H1 (cell line): ENCODE results near the gene NBEA. TPM values are rescaled to one million over a fixed set of nuclear protein-coding genes. Genes with fewer than 3 reads are reported as not detected.

ENCODE experiments used
- CTCF ChIA-PET: fragments of 300-600 bp; sonication (Branson Sonifier 250); formaldehyde crosslinking; loops from one replicate; lab custom pipeline; 2021; ENCODE audit not compliant: partially characterized antibody; lab: Charles Lee
- POLR2A ChIA-PET: fragments of 300-600 bp; sonication (Branson Sonifier 250); formaldehyde crosslinking; loops from one replicate; lab custom pipeline; 2021; ENCODE audit warnings: inconsistent platforms; ENCODE audit not compliant: partially characterized antibody; lab: Charles Lee
- DNase-seq, 2 experiments: peaks; one replicate each; pipeline versions ENCODE4 v3.0.0 to v3.0.0-alpha.2; 2010 to 2022; ENCODE audit warnings: low spot score in 2 of 2, low read depth in 1 of 2, mixed read lengths in 1 of 2
- FAIRE-seq: peaks from 2 replicates; lab custom pipeline; 2011; peaks lifted over from hg19 to GRCh38; lab: Jason Lieb, UNC
- H2AFZ ChIP-seq: 2 replicates; pipeline ENCODE4 v1.8.1; 2012; ENCODE audit warnings: low read length, inconsistent platforms
- H2AK5ac ChIP-seq: 2 replicates; pipeline ENCODE4 v1.6.1; 2013; ENCODE audit warnings: low read depth, low read length
- H2BK120ac ChIP-seq: replicated peaks from 2 replicates; pipeline ENCODE3; 2013; ENCODE audit warnings: low read depth, low read length, inconsistent platforms
- H2BK12ac ChIP-seq: 2 replicates; pipeline ENCODE4 v1.6.1; 2013; ENCODE audit warnings: low read depth, low read length
- H2BK15ac ChIP-seq: 2 replicates; pipeline ENCODE4 v1.6.1; 2013; ENCODE audit warnings: low read length
- H2BK20ac ChIP-seq: 2 replicates; pipeline ENCODE4 v1.6.1; 2013; ENCODE audit warnings: low read length
- H2BK5ac ChIP-seq: 2 replicates; pipeline ENCODE4 v1.6.1; 2013; ENCODE audit warnings: low read depth, low read length
- H3K14ac ChIP-seq: 2 replicates; pipeline ENCODE4 v1.6.1; 2013; ENCODE audit warnings: inconsistent platforms; ENCODE audit not compliant: insufficient read length
- H3K18ac ChIP-seq: 2 replicates; pipeline ENCODE4 v1.6.1; 2013; ENCODE audit warnings: low read length; ENCODE audit errors: extremely low read depth
- H3K23ac ChIP-seq: 2 replicates; pipeline ENCODE4 v1.6.1; 2013; ENCODE audit warnings: inconsistent platforms; ENCODE audit not compliant: insufficient read length
- H3K23me2 ChIP-seq: 2 replicates; pipeline ENCODE4 v1.6.1; 2013; ENCODE audit warnings: low read depth, low read length
- H3K27ac ChIP-seq: 2 replicates; pipeline ENCODE4 v1.6.1; 2011; ENCODE audit warnings: low read depth, low read length, inconsistent platforms
- H3K27me3 ChIP-seq, 4 experiments: replicated peaks in 1 of 4; 1 replicate in 1 of 4; 2 replicates in 3 of 4; pipeline versions ENCODE4 v1.6.1 to v1.8.1; 2011 to 2013; ENCODE audit warnings: low read length in 3 of 4, mild to moderate bottlenecking in 3 of 4, inconsistent platforms in 2 of 4, mixed read lengths in 2 of 4, moderate library complexity in 1 of 4; ENCODE audit not compliant: control insufficient read depth in 3 of 4, insufficient read depth in 3 of 4; ENCODE audit errors: extremely low read depth in 1 of 4
- H3K36me3 ChIP-seq, 4 experiments: 2 replicates each; pipeline versions ENCODE4 v1.6.1 to v1.8.1; 2011 to 2013; ENCODE audit warnings: mild to moderate bottlenecking in 4 of 4, low read length in 3 of 4, moderate library complexity in 2 of 4, control low read depth in 1 of 4, inconsistent platforms in 1 of 4; ENCODE audit not compliant: insufficient read depth in 4 of 4, control insufficient read depth in 2 of 4
- H3K4ac ChIP-seq: replicated peaks from 2 replicates; pipeline ENCODE3; 2013; ENCODE audit warnings: low read length, low read depth, mixed read lengths, inconsistent platforms; ENCODE audit not compliant: insufficient read length
- H3K4me1 ChIP-seq, 4 experiments: replicated peaks in 1 of 4; 1 replicate in 1 of 4; 2 replicates in 3 of 4; pipeline versions ENCODE4 v1.6.1 to v1.8.1; 2011 to 2013; ENCODE audit warnings: low read length in 3 of 4, inconsistent platforms in 2 of 4, mixed read lengths in 1 of 4; ENCODE audit not compliant: insufficient read depth in 4 of 4, control insufficient read depth in 3 of 4
- H3K4me2 ChIP-seq, 2 experiments: 2 replicates each; pipeline versions ENCODE4 v1.6.1 to v1.8.1; 2011 to 2013; ENCODE audit warnings: low read depth in 2 of 2, low read length in 2 of 2, control low read depth in 1 of 2, inconsistent platforms in 1 of 2, mild to moderate bottlenecking in 1 of 2; ENCODE audit not compliant: insufficient read depth in 1 of 2
- H3K4me3 ChIP-seq, 4 experiments: fragments of 200-600, 300-600 bp in 1 of 4; sonication (generic), shearing (Covaris generic), sonication (Bioruptor Twin) in 1 of 4; 2 replicates each; pipeline versions ENCODE4 v1.5.1 to v1.8.1; 2011 to 2016; ENCODE audit warnings: low read length in 4 of 4, low read depth in 3 of 4, control low read depth in 2 of 4, inconsistent platforms in 2 of 4, mild to moderate bottlenecking in 2 of 4, mixed read lengths in 1 of 4, moderate library complexity in 1 of 4; ENCODE audit not compliant: insufficient read depth in 2 of 4; ENCODE audit errors: extremely low read depth in 1 of 4
- H3K56ac ChIP-seq: replicated peaks from 2 replicates; pipeline ENCODE3; 2013; ENCODE audit warnings: low read depth, mild to moderate bottlenecking, mixed read lengths, low read length, inconsistent platforms; ENCODE audit not compliant: insufficient read length
- H3K79me1 ChIP-seq: 2 replicates; pipeline ENCODE4 v1.6.1; 2013; ENCODE audit warnings: low read depth, low read length, control low read depth
- H3K79me2 ChIP-seq, 2 experiments: 2 replicates each; pipeline versions ENCODE4 v1.6.1 to v1.8.1; 2012 to 2013; ENCODE audit warnings: low read length in 2 of 2, mild to moderate bottlenecking in 2 of 2, inconsistent platforms in 1 of 2; ENCODE audit not compliant: insufficient read depth in 2 of 2, control insufficient read depth in 1 of 2
- H3K9ac ChIP-seq, 4 experiments: replicated peaks in 1 of 4; 1 replicate in 1 of 4; 2 replicates in 3 of 4; pipeline versions ENCODE4 v1.6.1 to v1.8.1; 2011 to 2013; ENCODE audit warnings: low read depth in 3 of 4, low read length in 3 of 4, control low read depth in 2 of 4, mild to moderate bottlenecking in 2 of 4, moderate library complexity in 2 of 4, inconsistent platforms in 1 of 4; ENCODE audit errors: extremely low read depth in 1 of 4
- H3K9me3 ChIP-seq, 2 experiments: 2 replicates each; pipeline versions ENCODE4 v1.6.1 to v1.8.1; 2012 to 2013; ENCODE audit warnings: mild to moderate bottlenecking in 2 of 2, moderate library complexity in 2 of 2, control low read depth in 1 of 2, inconsistent platforms in 1 of 2, low read depth in 1 of 2, low read length in 1 of 2, mixed read lengths in 1 of 2; ENCODE audit not compliant: insufficient read depth in 2 of 2
- H4K20me1 ChIP-seq, 2 experiments: replicated peaks in 1 of 2; 2 replicates each; pipeline versions ENCODE3 to v1.8.1; 2011 to 2013; ENCODE audit warnings: inconsistent platforms in 2 of 2, low read length in 2 of 2, mild to moderate bottlenecking in 1 of 2; ENCODE audit not compliant: insufficient read depth in 2 of 2, control insufficient read depth in 1 of 2
- H4K5ac ChIP-seq: 2 replicates; pipeline ENCODE4 v1.6.1; 2013; ENCODE audit warnings: low read length, low read depth, mixed read lengths, inconsistent platforms; ENCODE audit not compliant: insufficient read length
- H4K8ac ChIP-seq: 2 replicates; pipeline ENCODE4 v1.8.0; 2013; ENCODE audit warnings: mild to moderate bottlenecking, moderate library complexity, low read length, inconsistent platforms; ENCODE audit not compliant: insufficient read depth; ENCODE audit errors: extremely low read depth
- H4K91ac ChIP-seq: replicated peaks from 2 replicates; pipeline ENCODE3; 2013; ENCODE audit warnings: low read length, mixed read lengths, inconsistent platforms; ENCODE audit not compliant: insufficient read length
- BCL11A ChIP-seq, 2 experiments: IDR thresholded peaks; one replicate each; pipeline ENCODE4 v1.6.1; 2011; ENCODE audit warnings: low read depth in 2 of 2, low read length in 2 of 2, mild to moderate bottlenecking in 2 of 2
- BRCA1 ChIP-seq: IDR thresholded peaks from 2 replicates; pipeline ENCODE4 v1.6.1; 2012; ENCODE audit warnings: low read depth, low read length, improper control_type of control experiment
- CBX5 ChIP-seq: fragments of 300-800, 300-1000 bp; sonication (generic); IDR thresholded peaks from 2 replicates; pipeline ENCODE4 v1.7.1; 2016; ENCODE audit warnings: antibody characterized with exemption, low read length, low read depth
- CBX8 ChIP-seq: fragments of 300-800, 300-1000 bp; sonication (generic); IDR thresholded peaks from 2 replicates; pipeline ENCODE4 v1.7.1; 2016; ENCODE audit warnings: low read depth, low read length, borderline replicate concordance
- EP300 ChIP-seq, 2 experiments: IDR thresholded peaks; 1 replicate in 1 of 2; 2 replicates in 1 of 2; pipeline ENCODE4 v1.6.1; 2011 to 2012; ENCODE audit warnings: low read depth in 2 of 2, low read length in 2 of 2, mild to moderate bottlenecking in 2 of 2, borderline replicate concordance in 1 of 2, inconsistent platforms in 1 of 2, moderate library complexity in 1 of 2
- KDM5A ChIP-seq: fragments of 200-600 bp; IDR thresholded peaks from 2 replicates; pipeline ENCODE4 v1.7.1; 2012; ENCODE audit warnings: mild to moderate bottlenecking, low read length, inconsistent platforms, mixed read lengths
- NRF1 ChIP-seq: IDR thresholded peaks from 2 replicates; pipeline ENCODE4 v1.6.1; 2011; ENCODE audit warnings: mild to moderate bottlenecking, low read depth, low read length, improper control_type of control experiment
- POU5F1 ChIP-seq: IDR thresholded peaks from 2 replicates; pipeline ENCODE4 v1.6.1; 2011; ENCODE audit warnings: low read depth, mild to moderate bottlenecking, low read length, moderate library complexity
- RXRA ChIP-seq: IDR thresholded peaks from 2 replicates; pipeline ENCODE4 v1.6.1; 2011; ENCODE audit warnings: low read depth, mild to moderate bottlenecking, low read length, moderate library complexity; ENCODE audit not compliant: insufficient read depth
- SRF ChIP-seq: IDR thresholded peaks from 2 replicates; pipeline ENCODE4 v1.6.1; 2011; ENCODE audit warnings: mild to moderate bottlenecking, low read depth, low read length, moderate library complexity
- TAF1 ChIP-seq: IDR thresholded peaks from 2 replicates; pipeline ENCODE4 v1.6.1; 2011; ENCODE audit warnings: mild to moderate bottlenecking, low read depth, low read length
- TAF7 ChIP-seq: optimal IDR thresholded peaks from 2 replicates; pipeline ENCODE3; 2011; ENCODE audit warnings: low read depth, mild to moderate bottlenecking, inconsistent platforms, low read length, moderate library complexity, borderline replicate concordance
- TBP ChIP-seq: IDR thresholded peaks from 2 replicates; pipeline ENCODE4 v1.6.1; 2011; ENCODE audit warnings: low read depth, low read length, improper control_type of control experiment
- USF2 ChIP-seq: IDR thresholded peaks from 2 replicates; pipeline ENCODE4 v1.6.1; 2011; ENCODE audit warnings: low read length, improper control_type of control experiment
- WGBS, 2 experiments: shearing (Covaris generic) in 1 of 2; methylation state at CpG; one replicate each; pipeline versions ENCODE4 v1.1.6 to v1.1.7; 2013 to 2015; ENCODE audit warnings: low lambda C conversion rate in 2 of 2, mixed read lengths in 2 of 2, inconsistent platforms in 1 of 2, low coverage in 1 of 2, missing lambda C conversion rate in 1 of 2; ENCODE audit not compliant: insufficient replicate concordance in 2 of 2, insufficient coverage in 1 of 2, insufficient read length in 1 of 2; ENCODE audit errors: extremely low coverage in 1 of 2, missing lambda C conversion rate in 1 of 2; 5-methylcytosine and 5-hydroxymethylcytosine counted together
- polyA plus RNA-seq, 7 experiments: library from polyadenylated mRNA; depleted of rRNA in 3 of 7; stranded (reverse) in 5 of 7; unstranded in 2 of 7; fragments of >200 nt in 5 of 7; fragments of 200-250 nt in 2 of 7; gene quantifications; 1 replicate in 5 of 7; 2 replicates in 1 of 7; 4 replicates in 1 of 7; pipeline versions ENCODE4 v1.2.1 to v1.2.3, GENCODE V29; 2011 to 2013; ENCODE audit warnings: missing spikeins in 2 of 7, mixed read lengths in 2 of 7
- total RNA-seq: library from RNA; stranded (reverse); fragmentation: NEBNext Ultra II Directional; extraction: Animal tissue kit (Norgen Biotek cat#: 25700); gene quantifications from 2 replicates; pipeline ENCODE4 v1.2.1, GENCODE V29; 2021

Gene NBEA
- total and polyA plus RNA-seq, 2 of the 8 experiments (the other 6 are each of a cell fraction or from before 2014, with no cell fraction given): 14.2 to 21.5 TPM

- Histone ChIP-seq H2AFZ (no peak overlapping the region), H2BK20ac (no peak overlapping the region), H3K4me3 (no peak overlapping the region), H4K91ac (no peak overlapping the region), H3K23me2 (no peaks in the 10 kb centered on the region), H4K8ac (no peak overlapping the region), H3K4ac (no peak overlapping the region), H3K36me3 (no peaks in the 10 kb centered on the region), H2BK12ac (no peak overlapping the region), H3K9ac (no peak overlapping the region), H2BK5ac (no peak overlapping the region), H3K9me3 (no peaks in the 10 kb centered on the region), H4K20me1 (no peaks in the 10 kb centered on the region), H3K79me2 (no peaks in the 10 kb centered on the region), H3K23ac (no peak overlapping the region), H3K27ac (no peak overlapping the region), H3K14ac (no peak overlapping the region), H3K18ac (no peak overlapping the region), H2AK5ac (no peak overlapping the region), H3K4me2 (no peak overlapping the region), H2BK120ac (no peak overlapping the region), H3K4me1 (peaks cover 0 to 5% (median 2%) of the 10 kb centered on the region in 4 experiments; a peak in 3 of 7 replicates), H3K27me3 (no peaks in the 10 kb centered on the region), H2BK15ac (no peak overlapping the region), H4K5ac (no peak overlapping the region), H3K79me1 (no peaks in the 10 kb centered on the region), H3K56ac (no peak overlapping the region)
- DNase-seq: no peak
- ChIA-PET CTCF (interaction anchor here (0.8 to 4.4 kb wide), 6 partner anchors 14 to 155 kb away, joined by 3 to 21 read pairs (median 4); no protein-coding TSS in a partner anchor), POLR2A (no interaction called here)
- WGBS, 2 experiments: 88% methylated on average over 2 of the region's 2 CpGs; no CpG with 5 or more reads in 1 of the 2 experiments
- no peak for FAIRE-seq
- TF ChIP-seq TAF1 (no peak), CBX5 (no peak), SRF (no peak), USF2 (no peak), POU5F1 (no peak), EP300 (IDR thresholded peaks at IDR 0.05; ENCODE audit: borderline replicate concordance in 1 of 2, low read depth in 2 of 2, low read length in 2 of 2) (no peak), RXRA (no peak), NRF1 (no peak), KDM5A (no peak), CBX8 (no peak), BRCA1 (no peak), TBP (no peak), TAF7 (no peak), BCL11A (IDR thresholded peaks at IDR 0.05; ENCODE audit: low read depth in 2 of 2, low read length in 2 of 2) (no peak)
Observed at GRCh38 chr13:35629026-35629425, 687.0 kb downstream of the NBEA start.
